HUES64 (cell line): ENCODE data around the gene TSPAN13. TPM values are rescaled to one million over a fixed set of nuclear protein-coding genes. Genes with fewer than 3 reads are reported as not detected.

Experiments used
- H3K27ac ChIP-seq: 2 replicates; pipeline ENCODE4 v1.7.0; 2013; ENCODE audit warnings: low read depth, low read length, inconsistent platforms
- H3K27me3 ChIP-seq: 2 replicates; pipeline ENCODE4 v1.6.1; 2013; ENCODE audit warnings: mild to moderate bottlenecking, low read length; ENCODE audit not compliant: insufficient read depth
- H3K36me3 ChIP-seq: 2 replicates; pipeline ENCODE4 v1.6.1; 2013; ENCODE audit warnings: mild to moderate bottlenecking, low read length; ENCODE audit not compliant: insufficient read depth
- H3K4me1 ChIP-seq: 2 replicates; pipeline ENCODE4 v1.6.1; 2013; ENCODE audit warnings: mild to moderate bottlenecking, low read length, moderate library complexity; ENCODE audit not compliant: insufficient read depth
- H3K4me3 ChIP-seq: 2 replicates; pipeline ENCODE4 v1.5.1; 2013; ENCODE audit warnings: mild to moderate bottlenecking, low read length, moderate library complexity
- H3K9ac ChIP-seq: 2 replicates; pipeline ENCODE4 v1.6.1; 2013; ENCODE audit warnings: mild to moderate bottlenecking, low read depth, low read length
- H3K9me3 ChIP-seq: 2 replicates; pipeline ENCODE4 v1.6.1; 2013; ENCODE audit warnings: low read depth, low read length; ENCODE audit not compliant: insufficient read depth
- WGBS: fragments of 150-250, 120-280 bp; methylation state at CpG from one replicate; pipeline ENCODE4 v1.1.7; 2013; ENCODE audit warnings: missing lambda C conversion rate; 5-methylcytosine and 5-hydroxymethylcytosine counted together
- polyA plus RNA-seq, 2 experiments: library from polyadenylated mRNA; stranded (reverse); fragments of 50-300 nt; gene quantifications; one replicate each; pipeline ENCODE4 v1.2.3, GENCODE V29; 2013

TSPAN13 gene
- 25.2 TPM for polyA plus RNA-seq (2013, experiment 1 of 2)
- polyA plus RNA-seq (2013, experiment 2 of 2) = 29.4 TPM

DNA sequence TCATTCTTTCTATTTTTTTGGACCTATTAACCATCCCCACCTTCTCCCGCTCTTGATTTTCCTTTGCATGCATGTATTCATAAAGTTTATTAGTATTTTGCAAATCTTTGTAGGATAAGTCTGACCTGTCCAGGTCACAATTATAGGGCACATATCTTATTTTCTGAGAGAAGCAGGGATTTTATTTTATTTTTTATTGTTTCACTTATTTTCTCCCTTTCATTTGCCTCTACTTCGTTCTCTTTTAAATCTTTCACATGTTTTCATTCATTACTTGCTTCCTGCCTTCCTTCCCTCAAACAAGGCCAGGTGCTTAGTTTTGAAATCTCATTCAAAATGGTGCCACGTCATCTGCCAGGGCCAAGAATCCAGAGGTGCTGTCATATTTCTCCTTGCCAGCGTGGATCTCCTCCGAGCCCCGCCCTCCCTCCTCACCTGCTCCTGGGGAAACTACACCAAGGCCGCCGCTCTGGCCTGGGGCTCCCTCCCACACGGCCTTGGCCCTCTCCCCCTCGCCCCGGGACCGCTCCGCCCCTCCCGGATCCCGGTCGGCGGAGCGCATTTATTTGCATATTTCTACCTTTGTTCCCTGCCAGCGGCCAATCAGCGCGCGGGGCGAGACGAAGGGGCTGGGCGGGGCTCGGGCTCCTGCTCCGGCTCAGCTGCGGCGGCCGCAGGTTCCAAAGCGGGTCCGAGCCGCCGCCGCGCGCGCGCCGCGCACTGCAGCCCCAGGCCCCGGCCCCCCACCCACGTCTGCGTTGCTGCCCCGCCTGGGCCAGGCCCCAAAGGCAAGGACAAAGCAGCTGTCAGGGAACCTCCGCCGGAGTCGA is at the start of gene TSPAN13:
TSS of gene TSPAN13 (plus strand) at position 654 of the 830 bp plus-strand sequence. CDS start 213 bp downstream, outside the sequence.
- H3K27me3 ChIP-seq = peaks cover 18% of the 10 kb centered on the region
- peaks cover 13% of the 10 kb centered on the region; the same call in 1 of the 2 replicates for H3K4me1 ChIP-seq
- peak within 1 kb of the TSS; percentile 97 for H3K4me3 ChIP-seq
- peak within 1 kb of the TSS; percentile 79 for H3K9ac ChIP-seq
- H3K27ac ChIP-seq = peak within 1 kb of the TSS; percentile 53; the same call in 1 of the 2 replicates
- H3K36me3 ChIP-seq = no peaks in the 10 kb centered on the region
- WGBS = under 1% methylated on average over 47 of the region's 48 CpGs
- no peaks in the 10 kb centered on the region for H3K9me3 ChIP-seq

DNA sequence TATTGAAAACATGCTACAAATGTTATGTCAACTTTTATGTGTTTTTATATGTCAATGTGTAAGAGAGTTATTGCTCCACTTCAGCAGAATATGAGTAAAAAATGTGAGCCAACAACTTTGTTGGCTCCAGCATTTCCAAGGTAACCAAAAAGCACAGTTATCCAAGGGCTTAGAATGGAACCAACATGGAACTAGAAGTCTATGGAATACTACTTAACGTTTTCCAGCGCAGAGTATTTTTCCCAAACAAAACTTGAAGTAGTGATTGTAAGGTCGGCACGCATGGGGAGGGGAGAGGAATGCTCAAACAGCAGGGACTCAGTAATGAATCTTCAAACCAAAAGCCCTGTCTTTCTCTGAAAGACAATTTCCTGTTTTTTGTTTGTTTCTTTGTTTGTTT is 45.0 kb upstream of the TSPAN13 start:
- WGBS = 80% methylated on average over 4 of the region's 4 CpGs
- H3K9me3 ChIP-seq = no peaks in the 10 kb centered on the region
- H3K27me3 ChIP-seq = no peaks in the 10 kb centered on the region
- peaks cover 8% of the 10 kb centered on the region; the same call in 1 of the 2 replicates for H3K4me1 ChIP-seq
- H3K27ac ChIP-seq = 0 out of 2 replicates have a peak overlapping the region, but pooled peaks have one; percentile 40
- peaks cover 38% of the 10 kb centered on the region for H3K36me3 ChIP-seq
- H3K9ac ChIP-seq = no peak overlapping the region
- no peak overlapping the region for H3K4me3 ChIP-seq

DNA sequence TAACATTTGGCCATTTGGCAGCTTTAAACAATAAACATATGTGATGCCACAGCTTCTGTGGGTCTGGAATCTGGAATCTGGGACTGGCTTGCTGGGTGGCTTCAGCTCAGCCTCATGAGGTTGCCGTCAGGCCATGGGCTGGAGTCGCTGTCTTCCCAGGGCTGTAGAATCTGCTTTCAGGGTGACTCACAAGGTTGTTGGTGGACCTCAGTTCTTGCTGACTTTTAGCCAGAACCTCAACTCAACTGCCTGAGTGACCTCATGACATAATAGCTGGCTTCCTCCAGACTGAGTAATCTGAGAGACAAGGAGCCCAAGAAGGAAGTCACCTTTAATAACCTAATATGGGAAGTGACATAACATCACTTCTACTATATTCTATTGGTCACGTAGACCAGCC is 44.6 kb upstream of the TSPAN13 start:
- WGBS = 88% methylated on average over 2 of the region's 3 CpGs
- peaks cover 33% of the 10 kb centered on the region for H3K36me3 ChIP-seq
- no peak overlapping the region for H3K9ac ChIP-seq
- H3K4me3 ChIP-seq = no peak overlapping the region
- no peaks in the 10 kb centered on the region for H3K27me3 ChIP-seq
- 0 out of 2 replicates have a peak overlapping the region, but pooled peaks have one; percentile 12 for H3K27ac ChIP-seq
- H3K4me1 ChIP-seq = peaks cover 8% of the 10 kb centered on the region; the same call in 1 of the 2 replicates
- H3K9me3 ChIP-seq = no peaks in the 10 kb centered on the region

DNA sequence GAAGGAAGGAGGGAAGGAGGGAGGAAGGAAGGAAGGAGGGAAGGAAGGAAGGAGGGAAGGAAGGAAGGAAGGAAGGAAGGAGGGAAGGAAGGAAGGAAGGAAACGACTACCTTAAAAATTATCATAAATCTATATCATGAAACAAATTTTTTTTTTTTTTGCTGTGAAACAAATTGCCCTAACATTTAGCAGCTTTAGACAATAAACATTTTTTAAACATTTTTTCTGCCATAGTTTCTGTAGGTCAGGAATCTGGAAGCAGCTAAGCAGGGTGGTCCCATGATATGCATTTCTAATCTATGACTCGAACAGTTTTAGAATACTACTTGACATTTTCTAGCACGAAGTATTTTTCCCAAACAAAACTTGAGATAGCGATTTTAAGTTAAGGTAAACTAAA is 42.9 kb upstream of the TSPAN13 start:
- no peak overlapping the region for H3K4me3 ChIP-seq
- WGBS = 94% methylated on average over 3 of the region's 4 CpGs
- H3K9me3 ChIP-seq = no peaks in the 10 kb centered on the region
- no peaks in the 10 kb centered on the region for H3K27me3 ChIP-seq
- H3K27ac ChIP-seq = no peak overlapping the region
- H3K4me1 ChIP-seq = peaks cover 8% of the 10 kb centered on the region; the same call in 1 of the 2 replicates
- peaks cover 19% of the 10 kb centered on the region for H3K36me3 ChIP-seq
- H3K9ac ChIP-seq = no peak overlapping the region

DNA sequence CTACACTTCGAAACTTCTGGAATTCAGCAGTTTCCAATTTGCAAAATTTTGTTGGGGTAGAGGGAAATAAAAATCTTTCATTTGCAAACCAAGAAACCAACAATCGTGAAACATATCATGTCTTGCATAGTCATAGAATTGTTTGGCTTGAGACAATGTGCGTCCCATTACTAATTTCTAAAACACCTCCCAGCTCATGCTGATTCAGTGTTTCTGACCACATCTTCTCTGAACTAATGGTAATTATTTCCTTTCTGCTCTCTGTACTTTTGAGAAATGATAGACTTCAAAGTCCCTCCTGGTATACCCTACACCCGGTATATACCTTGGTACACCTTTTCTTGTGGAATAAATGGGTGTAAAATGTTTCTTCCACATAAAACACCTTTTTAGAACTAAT is 41.8 kb upstream of the TSPAN13 start:
- Histone ChIP-seq H3K27me3 (no peaks in the 10 kb centered on the region), H3K27ac (no peak overlapping the region), H3K36me3 (peaks cover 9% of the 10 kb centered on the region), H3K9ac (no peak overlapping the region), H3K9me3 (no peaks in the 10 kb centered on the region), H3K4me3 (no peak overlapping the region), H3K4me1 (peaks cover 8% of the 10 kb centered on the region; the same call in 1 of the 2 replicates)
- WGBS = 98% methylated on average over 3 of the region's 4 CpGs

DNA sequence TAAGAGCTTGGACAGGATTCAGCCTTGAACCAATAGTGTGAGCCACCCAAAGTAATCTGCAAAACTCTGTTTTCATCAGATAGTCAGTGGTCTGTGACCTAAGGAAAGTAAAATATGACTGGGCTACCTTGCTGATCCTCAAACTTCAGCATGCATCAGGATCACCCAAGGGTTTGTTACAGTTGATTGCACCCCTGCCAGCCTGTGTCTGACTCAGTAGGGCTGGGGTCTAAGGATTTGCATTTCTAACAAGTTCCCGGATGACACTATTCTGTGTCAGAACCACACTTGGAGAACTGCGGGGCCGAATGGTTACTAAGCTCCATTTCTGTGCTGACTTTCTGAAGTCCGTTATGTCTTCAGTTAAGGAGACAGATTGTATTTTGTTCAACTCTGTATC is 40.6 kb upstream of the TSPAN13 start:
- H3K27ac ChIP-seq = no peak overlapping the region
- no peak overlapping the region for H3K9ac ChIP-seq
- no peak overlapping the region for H3K4me3 ChIP-seq
- no peaks in the 10 kb centered on the region for H3K9me3 ChIP-seq
- H3K4me1 ChIP-seq = peaks cover 8% of the 10 kb centered on the region; the same call in 1 of the 2 replicates
- H3K27me3 ChIP-seq = no peaks in the 10 kb centered on the region
- WGBS = 80% methylated on average over 4 of the region's 4 CpGs
- H3K36me3 ChIP-seq = no peaks in the 10 kb centered on the region

DNA sequence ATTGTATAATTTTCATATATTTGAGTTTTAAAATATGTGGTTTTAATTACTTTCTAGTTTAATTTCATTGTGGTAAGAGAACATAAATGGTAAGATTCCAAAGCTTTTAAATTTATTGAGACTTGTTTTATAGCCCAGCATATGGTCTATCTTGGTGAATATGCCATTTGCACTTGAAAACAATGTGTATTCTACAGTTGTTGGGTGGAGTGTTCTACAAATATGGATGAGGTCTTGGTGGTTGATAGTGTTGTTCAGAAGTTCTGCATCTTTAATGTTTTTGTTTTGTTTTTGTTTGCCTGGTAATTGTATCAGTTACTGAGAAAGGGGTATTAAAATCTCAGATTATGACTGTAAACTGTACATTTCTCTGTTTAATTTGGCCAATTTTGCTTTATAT is 37.6 kb upstream of the TSPAN13 start:
- Histone ChIP-seq H3K27me3 (no peaks in the 10 kb centered on the region), H3K4me3 (no peak overlapping the region), H3K27ac (no peak overlapping the region), H3K9ac (no peak overlapping the region), H3K36me3 (no peaks in the 10 kb centered on the region), H3K4me1 (no peaks in the 10 kb centered on the region), H3K9me3 (no peaks in the 10 kb centered on the region)

DNA sequence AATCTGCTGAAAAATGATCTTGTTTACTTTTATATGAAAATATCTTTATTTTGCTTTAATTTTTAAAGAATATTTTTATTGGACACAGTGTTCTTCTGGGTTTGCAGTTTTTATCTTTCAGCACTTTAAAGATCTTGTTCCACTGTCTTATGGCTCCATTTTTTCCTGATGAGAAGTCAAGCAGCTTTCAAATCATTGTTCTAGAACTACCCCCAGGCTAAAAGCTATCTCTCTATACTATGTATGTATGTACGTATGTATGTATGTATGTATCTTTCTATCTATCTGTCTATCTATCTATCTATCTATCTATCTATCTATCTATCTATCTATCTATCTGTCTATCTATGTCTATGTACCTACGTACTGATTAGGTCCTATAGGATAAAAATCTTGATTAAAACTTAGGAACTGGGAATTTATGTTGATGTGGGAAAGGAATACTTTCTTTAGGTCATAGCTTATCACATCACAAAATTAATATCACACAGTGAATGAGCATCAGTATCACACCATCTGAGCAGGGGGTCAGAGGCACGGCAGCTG is 35.4 kb upstream of the TSPAN13 start:
- 100% methylated on average over 1 of the region's 3 CpGs for WGBS

DNA sequence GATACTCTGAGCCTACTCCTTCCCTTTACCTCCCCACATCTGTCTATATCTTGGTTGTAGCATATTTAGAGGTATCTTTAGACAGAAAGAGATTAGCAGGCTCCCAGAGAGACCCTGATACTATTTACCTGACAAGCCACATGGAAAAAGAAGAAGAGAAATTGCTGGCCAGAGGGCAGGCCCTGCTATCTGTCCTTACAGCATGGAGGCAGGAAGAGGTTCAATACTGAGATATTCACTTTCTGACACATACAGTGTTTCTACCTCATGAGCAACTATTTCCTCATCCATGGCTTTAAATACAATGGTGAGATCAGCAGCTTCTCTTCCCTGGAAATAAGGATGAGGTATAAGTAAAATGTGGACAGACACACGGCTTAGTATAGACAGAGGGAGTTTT is 33.9 kb upstream of the TSPAN13 start:
- H3K9me3 ChIP-seq = no peaks in the 10 kb centered on the region
- H3K36me3 ChIP-seq = no peaks in the 10 kb centered on the region
- no peaks in the 10 kb centered on the region for H3K27me3 ChIP-seq
- no peaks in the 10 kb centered on the region for H3K4me1 ChIP-seq
- no peak overlapping the region for H3K27ac ChIP-seq
- WGBS = no CpG with 5 or more reads among the region's 1 CpG
- H3K9ac ChIP-seq = no peak overlapping the region
- no peak overlapping the region for H3K4me3 ChIP-seq

More for the DNA sequence above, 35.4 kb upstream of the TSPAN13 start:
- Histone ChIP-seq H3K4me1 (no peaks in the 10 kb centered on the region), H3K4me3 (no peak overlapping the region), H3K27ac (no peak overlapping the region), H3K9me3 (no peaks in the 10 kb centered on the region), H3K27me3 (no peaks in the 10 kb centered on the region), H3K36me3 (no peaks in the 10 kb centered on the region), H3K9ac (no peak overlapping the region)

DNA sequence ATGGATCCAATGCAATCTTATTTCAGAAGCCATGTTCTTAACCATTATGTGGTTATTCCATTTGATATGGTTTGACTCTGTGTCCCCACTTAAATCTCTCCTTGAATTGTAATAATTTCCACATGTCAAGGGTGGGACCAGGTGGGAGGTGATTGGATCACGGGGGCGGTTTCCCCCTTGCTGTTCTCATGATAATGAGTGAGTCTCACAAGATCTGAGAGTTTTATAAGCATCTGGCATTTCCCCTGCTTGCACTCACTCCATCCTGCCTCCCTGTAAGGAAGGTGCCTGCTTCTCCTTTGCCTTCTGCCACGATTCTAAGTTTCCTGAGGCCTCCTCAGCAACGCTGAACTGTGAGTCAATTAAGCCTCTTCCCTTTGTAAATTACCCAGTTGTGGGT is 32.0 kb upstream of the TSPAN13 start:
- Histone ChIP-seq H3K9ac (no peak overlapping the region), H3K4me3 (no peak overlapping the region), H3K4me1 (no peaks in the 10 kb centered on the region), H3K27ac (no peak overlapping the region), H3K36me3 (no peaks in the 10 kb centered on the region), H3K27me3 (no peaks in the 10 kb centered on the region), H3K9me3 (no peaks in the 10 kb centered on the region)
- WGBS = 54% methylated on average over 4 of the region's 4 CpGs

DNA sequence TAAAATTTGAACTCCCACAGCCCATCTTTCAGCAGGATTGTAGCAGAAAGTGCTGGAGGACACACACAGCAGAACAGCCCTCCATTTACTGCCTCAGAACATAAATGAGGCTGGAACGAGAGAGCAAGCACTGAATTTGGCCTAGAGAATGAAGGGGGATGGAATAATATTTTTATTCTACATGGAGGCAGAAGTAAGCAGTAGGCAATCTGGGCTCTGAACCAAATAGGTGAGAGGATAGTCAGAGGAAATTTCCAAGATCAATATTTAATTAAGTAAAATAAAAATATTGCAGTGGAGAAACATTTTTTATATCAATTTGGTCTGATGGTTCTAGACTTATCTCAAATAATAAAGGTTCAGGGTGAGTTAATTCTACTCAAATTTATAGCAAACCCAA is 29.2 kb upstream of the TSPAN13 start:
- H3K4me1 ChIP-seq = no peaks in the 10 kb centered on the region
- H3K9ac ChIP-seq = no peak overlapping the region
- 89% methylated on average over 1 of the region's 1 CpG for WGBS
- no peaks in the 10 kb centered on the region for H3K9me3 ChIP-seq
- H3K27me3 ChIP-seq = no peaks in the 10 kb centered on the region
- no peaks in the 10 kb centered on the region for H3K36me3 ChIP-seq
- H3K4me3 ChIP-seq = no peak overlapping the region
- no peak overlapping the region for H3K27ac ChIP-seq
